Ectodermal cell (in vitro differentiated cells): ENCODE data around the gene CST9. TPM values are rescaled to one million over a fixed set of nuclear protein-coding genes. Genes with fewer than 3 reads are reported as not detected.

Source experiments
- H3K27ac ChIP-seq: 2 replicates; pipeline ENCODE4 v1.7.0; 2013; ENCODE audit warnings: mild to moderate bottlenecking, low read depth, low read length; ENCODE audit not compliant: insufficient read depth, poor library complexity, severe bottlenecking
- H3K27me3 ChIP-seq: 2 replicates; pipeline ENCODE4 v1.7.0; 2013; ENCODE audit warnings: mild to moderate bottlenecking, low read length; ENCODE audit not compliant: insufficient read depth, control insufficient read depth, poor library complexity, severe bottlenecking
- H3K36me3 ChIP-seq: one replicate; pipeline ENCODE4 v1.7.0; 2013; ENCODE audit warnings: low read length; ENCODE audit not compliant: control insufficient read depth, insufficient read depth
- H3K4me1 ChIP-seq: one replicate; pipeline ENCODE4 v1.7.0; 2013; ENCODE audit warnings: low read length; ENCODE audit not compliant: control insufficient read depth, insufficient read depth
- H3K4me3 ChIP-seq: 2 replicates; pipeline ENCODE4 v1.7.0; 2013; ENCODE audit warnings: low read depth, low read length, control low read depth; ENCODE audit not compliant: insufficient read depth
- H3K9me3 ChIP-seq: 2 replicates; pipeline ENCODE4 v1.7.0; 2013; ENCODE audit warnings: mild to moderate bottlenecking, low read length, moderate library complexity; ENCODE audit not compliant: control insufficient read depth
- WGBS, 2 experiments: methylation state at CpG; one replicate each; pipeline ENCODE4 v1.1.7; 2013; ENCODE audit warnings: missing lambda C conversion rate in 2 of 2; 5-methylcytosine and 5-hydroxymethylcytosine counted together
- polyA plus RNA-seq, 4 experiments: library from polyadenylated mRNA; stranded (reverse); fragments of 50-300 nt; gene quantifications; one replicate each; pipeline ENCODE4 v1.2.3, GENCODE V29; 2013

Gene CST9, protein sequence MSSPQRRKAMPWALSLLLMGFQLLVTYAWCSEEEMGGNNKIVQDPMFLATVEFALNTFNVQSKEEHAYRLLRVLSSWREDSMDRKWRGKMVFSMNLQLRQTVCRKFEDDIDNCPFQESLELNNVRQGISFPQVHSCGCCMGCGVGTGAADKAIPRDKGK
- not detected for polyA plus RNA-seq (2013, experiment 1 of 4)
- not detected for polyA plus RNA-seq (2013, experiment 2 of 4)
- not detected for polyA plus RNA-seq (2013, experiment 3 of 4)
- polyA plus RNA-seq (2013, experiment 4 of 4) = not detected

DNA sequence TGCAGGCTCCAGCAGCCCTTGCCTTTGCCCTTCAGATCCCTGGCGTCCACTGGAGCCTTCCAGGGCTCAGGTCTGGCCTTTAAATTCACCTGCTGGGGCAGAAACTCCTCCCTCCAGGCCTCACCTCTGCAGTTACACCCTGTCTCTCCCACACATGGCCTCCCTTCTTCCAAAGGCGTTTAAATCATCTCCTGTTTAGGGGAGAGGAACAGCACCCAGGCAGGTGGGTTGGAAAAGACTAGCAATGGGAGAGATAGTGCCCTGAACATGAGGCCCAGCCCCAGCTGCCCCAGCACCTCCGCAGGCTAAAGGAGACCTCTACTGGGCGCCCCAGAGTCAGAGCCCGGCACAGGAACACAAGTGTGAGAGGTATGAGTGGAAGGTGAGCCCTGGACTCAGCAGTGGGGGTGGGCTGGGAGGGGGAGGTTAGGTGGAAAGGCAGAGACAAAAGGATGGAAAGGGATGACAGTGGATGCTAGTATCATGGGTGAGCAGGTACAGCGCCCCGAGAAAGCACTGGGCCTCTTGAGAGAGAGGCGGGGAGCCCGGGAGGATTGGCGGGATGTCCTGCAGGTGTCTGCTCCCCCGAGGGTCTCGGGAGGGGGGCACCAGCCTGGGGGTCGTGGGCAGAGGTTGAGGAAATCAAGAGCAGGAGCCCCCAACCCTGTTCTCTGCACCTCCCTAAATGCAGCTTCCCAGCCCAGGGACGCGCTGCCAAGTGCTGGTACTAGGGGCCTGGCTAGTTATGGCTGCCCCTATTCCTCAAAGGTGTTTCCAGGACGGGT, at the start of gene CST9:
Gene CST9, minus strand, starts transcription at position 51 of the 785 bp plus-strand sequence. CDS start 53 bp downstream, outside the sequence.
- no peak within 1 kb of the TSS for H3K27ac ChIP-seq
- WGBS, 2 experiments = 69 to 70% methylated on average over 15 to 16 of the region's 16 CpGs
- H3K27me3 ChIP-seq = no peaks in the 10 kb centered on the region
- H3K9me3 ChIP-seq = no peaks in the 10 kb centered on the region
- peaks cover 19% of the 10 kb centered on the region for H3K4me1 ChIP-seq
- H3K36me3 ChIP-seq = no peaks in the 10 kb centered on the region
- H3K4me3 ChIP-seq = no peak within 1 kb of the TSS

DNA sequence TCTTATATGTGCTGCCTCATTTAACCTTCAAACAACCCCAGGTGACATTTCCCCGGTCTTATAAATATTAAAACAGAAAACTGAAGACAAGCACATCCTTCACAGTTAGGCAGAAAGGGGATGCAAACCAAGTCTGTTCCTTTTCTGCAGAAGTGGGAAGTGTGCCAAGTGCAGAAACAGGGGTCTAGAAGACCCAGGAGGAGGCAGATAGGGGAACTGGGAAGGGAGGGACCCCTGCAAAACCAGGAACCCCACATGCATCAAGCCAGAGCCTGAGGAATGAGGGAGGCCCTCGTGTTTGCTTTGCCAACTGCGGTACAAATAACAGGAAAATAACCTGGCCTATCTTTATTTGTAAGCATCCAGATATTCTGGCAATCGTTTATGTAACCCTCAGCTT, 49.0 kb upstream of the CST9 start:
- WGBS, 2 experiments = 87 to 89% methylated on average over 4 of the region's 4 CpGs
- Histone ChIP-seq H3K4me1 (no peaks in the 10 kb centered on the region), H3K9me3 (no peaks in the 10 kb centered on the region), H3K36me3 (no peaks in the 10 kb centered on the region), H3K27ac (no peak overlapping the region), H3K4me3 (no peak overlapping the region), H3K27me3 (no peaks in the 10 kb centered on the region)

DNA sequence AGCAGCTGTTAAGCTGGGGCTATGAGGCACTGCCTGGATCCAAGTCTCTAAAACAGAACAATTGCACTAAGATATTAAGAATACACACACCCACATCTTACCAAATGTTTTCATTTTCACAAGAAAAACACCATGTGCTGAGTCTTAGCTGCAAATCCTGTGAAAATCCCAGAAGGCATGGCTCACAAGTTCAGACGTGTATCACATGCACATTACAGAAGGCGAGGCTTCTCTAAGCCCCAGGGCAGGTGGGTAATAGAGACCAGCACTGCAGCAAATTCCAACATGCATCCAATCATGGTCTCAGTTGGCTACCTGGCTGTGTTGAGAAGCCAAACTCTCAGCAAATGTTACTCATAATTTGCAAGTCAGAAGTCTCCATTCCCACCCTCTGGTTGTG, 48.3 kb upstream of the CST9 start:
- no peak overlapping the region for H3K27ac ChIP-seq
- WGBS, 2 experiments = 86 to 89% methylated on average over 2 of the region's 2 CpGs
- no peaks in the 10 kb centered on the region for H3K9me3 ChIP-seq
- no peak overlapping the region for H3K4me3 ChIP-seq
- H3K36me3 ChIP-seq = no peaks in the 10 kb centered on the region
- no peaks in the 10 kb centered on the region for H3K4me1 ChIP-seq
- H3K27me3 ChIP-seq = no peaks in the 10 kb centered on the region

DNA sequence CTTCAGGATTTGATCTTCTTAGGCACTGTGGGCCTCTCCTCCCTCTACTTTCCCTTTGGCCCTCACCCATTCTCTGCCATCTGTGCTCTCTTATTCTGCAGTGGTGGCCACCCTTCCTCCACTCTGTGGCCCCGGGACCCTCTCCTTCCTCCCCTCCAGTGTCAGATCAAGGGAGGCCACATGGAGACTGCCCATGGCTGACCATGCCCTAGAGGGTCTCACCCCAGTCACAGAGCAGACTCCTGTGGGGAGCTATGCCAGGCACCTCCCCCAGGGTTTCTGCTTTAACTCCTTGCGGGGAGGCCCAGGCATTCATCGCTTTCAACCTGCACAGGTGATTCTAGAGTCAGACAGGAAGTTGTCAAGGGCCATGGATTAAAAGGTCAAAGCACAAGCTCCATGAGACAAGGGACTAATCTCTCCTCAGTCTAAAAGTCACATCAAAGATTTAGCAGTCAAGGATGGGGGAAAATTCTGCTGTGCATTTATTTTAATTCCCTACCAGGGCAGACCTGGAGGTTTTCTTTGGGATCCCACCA, 47.8 kb upstream of the CST9 start:
- H3K4me3 ChIP-seq = no peak overlapping the region
- H3K27ac ChIP-seq = no peak overlapping the region
- no peaks in the 10 kb centered on the region for H3K4me1 ChIP-seq
- H3K9me3 ChIP-seq = no peaks in the 10 kb centered on the region
- H3K27me3 ChIP-seq = no peaks in the 10 kb centered on the region
- WGBS, 2 experiments = 91 to 94% methylated on average over 3 of the region's 3 CpGs
- H3K36me3 ChIP-seq = no peaks in the 10 kb centered on the region

DNA sequence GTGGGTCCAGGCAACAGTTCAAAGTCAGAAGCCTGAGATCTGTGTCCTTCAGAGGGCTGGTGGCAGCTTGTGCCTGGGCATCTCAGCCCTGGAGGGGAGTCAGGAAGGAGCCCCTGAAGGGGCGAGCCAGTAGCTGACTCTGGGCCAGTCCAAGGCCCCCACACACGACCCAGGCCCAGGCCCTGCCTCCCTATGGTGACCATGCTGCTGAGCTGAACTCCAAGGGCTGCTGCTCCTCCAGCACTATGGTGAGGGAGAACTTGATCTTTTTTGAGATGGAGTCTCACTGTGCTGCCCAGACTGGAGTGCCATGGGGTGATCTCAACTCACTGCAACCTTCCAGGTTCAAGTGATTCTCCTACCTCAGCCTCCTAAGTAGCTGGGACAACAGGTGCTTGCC, 47.2 kb upstream of the CST9 start:
- 90 to 95% methylated on average over 2 of the region's 2 CpGs for WGBS, 2 experiments
- Histone ChIP-seq H3K27me3 (no peaks in the 10 kb centered on the region), H3K4me1 (no peaks in the 10 kb centered on the region)

DNA sequence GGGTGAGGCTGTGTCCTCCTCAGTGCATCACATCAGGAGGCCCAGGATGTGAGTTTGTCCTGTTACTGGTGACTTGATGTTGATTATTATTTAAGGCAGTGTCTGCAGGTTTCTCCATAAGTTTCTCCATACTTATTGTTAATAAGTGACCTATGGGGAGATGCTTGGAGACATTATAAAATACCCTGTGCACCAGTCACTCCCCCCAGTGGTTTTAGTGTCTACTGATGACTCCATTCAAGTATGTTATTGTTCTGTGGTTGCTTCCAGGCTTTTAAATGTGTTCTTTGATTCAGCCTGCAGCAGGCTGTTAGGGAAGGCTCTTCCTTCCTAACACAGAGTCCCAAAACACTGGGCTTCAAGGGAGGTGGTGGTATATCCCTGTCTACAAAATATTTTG, 46.7 kb upstream of the CST9 start:
- Histone ChIP-seq H3K9me3 (no peaks in the 10 kb centered on the region), H3K4me3 (no peak overlapping the region), H3K27ac (no peak overlapping the region), H3K36me3 (no peaks in the 10 kb centered on the region), H3K4me1 (no peaks in the 10 kb centered on the region), H3K27me3 (no peaks in the 10 kb centered on the region)

More for the DNA sequence above, 47.2 kb upstream of the CST9 start:
- H3K27ac ChIP-seq = no peak overlapping the region
- no peaks in the 10 kb centered on the region for H3K36me3 ChIP-seq
- H3K4me3 ChIP-seq = no peak overlapping the region
- H3K9me3 ChIP-seq = no peaks in the 10 kb centered on the region

DNA sequence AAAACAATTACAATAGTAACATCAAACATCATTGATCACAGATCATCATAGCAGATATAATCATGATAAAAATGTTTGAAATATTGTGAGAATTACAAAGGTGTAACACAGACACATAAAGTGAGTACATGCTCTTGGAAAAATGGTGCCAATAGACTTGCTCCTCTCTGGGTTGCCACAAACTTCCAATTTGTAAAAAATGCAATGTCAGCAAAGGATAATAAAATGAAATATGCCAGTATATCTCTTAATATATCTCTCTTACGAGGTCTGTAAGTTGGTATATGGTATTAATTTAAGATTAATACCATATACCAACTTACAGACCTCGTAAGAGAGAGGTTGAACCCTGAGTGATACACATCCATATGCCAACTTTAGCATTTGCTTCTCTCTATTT, 45.4 kb upstream of the CST9 start:
- no CpG with 5 or more reads among the region's 2 CpGs for WGBS, 2 experiments
- H3K4me3 ChIP-seq = no peak overlapping the region
- H3K9me3 ChIP-seq = no peaks in the 10 kb centered on the region
- no peaks in the 10 kb centered on the region for H3K27me3 ChIP-seq
- no peak overlapping the region for H3K27ac ChIP-seq
- H3K36me3 ChIP-seq = no peaks in the 10 kb centered on the region
- no peaks in the 10 kb centered on the region for H3K4me1 ChIP-seq

DNA sequence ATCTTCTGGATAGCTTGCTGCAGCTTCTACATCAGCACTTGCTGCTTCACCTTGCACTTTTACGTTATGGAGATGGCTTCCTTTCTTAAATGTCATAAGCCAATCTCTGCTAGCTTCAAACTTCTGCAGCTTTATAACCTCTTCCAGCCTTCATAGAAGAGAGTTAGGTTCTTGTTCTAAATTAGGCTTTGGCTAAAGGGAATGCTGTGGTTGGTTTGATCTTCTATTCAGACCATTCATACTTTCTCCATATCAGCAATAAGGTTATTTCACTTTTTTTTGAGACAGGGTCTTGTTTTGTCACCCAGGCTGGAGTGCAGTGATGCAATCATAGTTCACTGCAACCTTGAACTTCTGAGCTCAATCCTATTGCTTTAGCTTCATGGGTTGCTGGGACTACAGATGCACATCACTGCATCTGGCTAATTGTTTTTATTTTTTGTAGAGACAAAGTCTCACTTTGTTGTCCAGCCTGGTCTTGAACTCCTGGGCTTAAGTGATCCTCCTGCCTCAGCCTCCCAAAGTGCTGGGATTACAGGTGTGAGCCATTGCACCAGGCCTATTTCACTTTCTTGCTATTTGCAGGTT, 44.2 kb upstream of the CST9 start:
- Histone ChIP-seq H3K27me3 (no peaks in the 10 kb centered on the region), H3K4me1 (no peaks in the 10 kb centered on the region), H3K27ac (no peak overlapping the region), H3K36me3 (no peaks in the 10 kb centered on the region), H3K9me3 (no peaks in the 10 kb centered on the region), H3K4me3 (no peak overlapping the region)
- 90 to 91% methylated on average over 1 of the region's 1 CpG for WGBS, 2 experiments

DNA sequence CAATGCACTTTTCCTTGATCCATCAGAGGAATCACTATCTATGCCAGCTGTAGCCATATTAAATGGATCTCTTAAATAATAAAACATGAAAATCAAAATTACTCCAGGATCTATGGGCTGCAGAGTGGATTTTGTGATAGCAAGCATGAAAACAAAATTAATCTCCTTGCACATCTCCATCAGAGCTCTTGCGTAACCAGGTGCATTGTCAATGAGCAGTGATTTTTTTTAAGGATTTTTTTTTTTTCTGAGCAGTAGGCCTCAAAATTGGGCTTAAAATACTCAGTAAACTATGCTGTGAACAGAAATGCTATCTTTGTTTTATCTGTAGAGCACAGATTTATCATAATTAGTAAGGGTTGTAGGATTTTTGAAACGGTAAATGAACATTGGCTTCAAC, 43.5 kb upstream of the CST9 start:
- Histone ChIP-seq H3K36me3 (no peaks in the 10 kb centered on the region), H3K9me3 (no peaks in the 10 kb centered on the region), H3K27me3 (no peaks in the 10 kb centered on the region), H3K27ac (no peak overlapping the region), H3K4me1 (no peaks in the 10 kb centered on the region), H3K4me3 (no peak overlapping the region)
- WGBS, 2 experiments = 87 to 100% methylated on average over 2 of the region's 2 CpGs

DNA sequence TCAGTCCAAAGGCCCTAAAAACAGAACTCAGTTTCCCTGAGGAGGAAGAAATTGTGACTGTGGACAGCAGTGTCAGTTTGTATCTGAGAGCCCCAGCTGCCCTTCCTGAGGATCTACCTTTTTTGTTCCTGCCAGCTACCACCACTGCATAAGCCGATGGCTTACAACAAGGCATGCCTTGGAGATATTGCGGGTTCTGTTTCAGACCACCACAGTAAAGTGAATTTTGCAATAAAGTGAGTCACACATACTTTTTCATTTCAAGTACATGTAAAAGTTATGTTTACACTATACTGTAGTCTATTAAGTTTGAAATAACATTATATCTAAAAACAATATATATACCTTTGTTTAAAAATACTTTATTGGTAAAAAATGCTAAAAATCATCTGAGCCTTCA, 41.6 kb upstream of the CST9 start:
- WGBS, 2 experiments = 96 to 100% methylated on average over 2 of the region's 2 CpGs
- Histone ChIP-seq H3K4me3 (no peak overlapping the region), H3K9me3 (no peaks in the 10 kb centered on the region)

More for the DNA sequence above, 41.6 kb upstream of the CST9 start:
- H3K27ac ChIP-seq = no peak overlapping the region
- H3K4me1 ChIP-seq = no peaks in the 10 kb centered on the region
- no peaks in the 10 kb centered on the region for H3K27me3 ChIP-seq
- no peaks in the 10 kb centered on the region for H3K36me3 ChIP-seq
